Measurements from ENCODE around the gene PPFIA4.

PPFIA4 gene

DNA sequence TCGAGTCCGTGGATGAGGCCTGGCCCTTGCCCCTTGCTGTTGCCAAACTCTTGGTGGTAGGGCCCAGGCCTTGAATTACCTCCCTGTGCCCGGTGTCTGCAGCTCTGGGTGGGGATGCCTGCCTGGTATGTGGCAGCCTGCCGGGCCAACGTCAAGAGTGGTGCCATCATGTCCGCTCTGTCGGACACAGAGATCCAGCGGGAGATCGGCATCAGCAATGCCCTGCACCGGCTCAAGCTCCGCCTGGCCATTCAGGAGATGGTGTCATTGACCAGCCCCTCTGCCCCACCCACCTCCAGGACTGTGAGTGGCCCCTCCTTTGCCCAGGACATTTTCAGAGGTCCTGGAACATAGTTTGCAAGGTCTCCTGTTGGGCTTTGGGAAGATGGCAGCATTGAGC is 33.8 kb downstream of the PPFIA4 start:
- FAIRE-seq = no peak

DNA sequence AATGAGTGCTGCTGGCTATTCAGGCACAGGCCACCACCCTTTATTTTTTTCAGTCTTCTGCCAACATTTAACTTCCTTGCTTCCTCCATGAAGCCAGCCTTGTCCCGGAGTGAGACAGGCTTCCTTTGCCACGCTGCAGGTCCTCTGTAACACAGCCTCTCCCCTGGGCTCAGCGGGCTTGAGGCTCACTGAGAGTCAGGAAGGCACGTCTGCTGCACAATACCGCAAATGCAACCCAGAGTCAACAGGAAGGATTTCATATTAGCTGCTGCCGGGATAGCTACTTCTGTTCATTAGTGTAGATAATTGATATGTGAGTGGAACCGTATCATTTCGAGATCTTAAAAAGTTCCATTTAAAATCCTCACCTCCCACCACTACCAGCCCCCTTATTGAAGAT is 37.0 kb downstream of the PPFIA4 start:
- FAIRE-seq = no peak

DNA sequence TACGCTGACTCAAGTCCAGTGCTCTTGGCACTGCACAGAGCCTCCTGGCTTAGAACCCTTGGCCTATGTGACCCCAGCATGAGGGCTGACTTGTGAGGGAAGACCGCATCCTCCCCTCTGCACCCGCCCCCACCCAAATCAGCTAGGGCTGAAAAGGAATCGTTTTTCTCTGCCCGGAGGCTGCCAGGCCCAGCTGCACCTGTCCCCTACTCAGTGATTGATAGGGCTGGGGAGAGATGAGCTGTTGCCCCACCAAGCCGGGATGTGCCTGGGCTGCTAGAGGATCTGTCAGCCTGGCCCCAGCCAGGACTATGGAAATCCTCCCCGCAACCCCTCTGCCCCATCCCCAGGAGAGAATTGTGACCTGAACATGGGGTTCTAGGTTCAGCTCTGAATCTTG is 38.9 kb downstream of the PPFIA4 start:
- FAIRE-seq = no peak

DNA sequence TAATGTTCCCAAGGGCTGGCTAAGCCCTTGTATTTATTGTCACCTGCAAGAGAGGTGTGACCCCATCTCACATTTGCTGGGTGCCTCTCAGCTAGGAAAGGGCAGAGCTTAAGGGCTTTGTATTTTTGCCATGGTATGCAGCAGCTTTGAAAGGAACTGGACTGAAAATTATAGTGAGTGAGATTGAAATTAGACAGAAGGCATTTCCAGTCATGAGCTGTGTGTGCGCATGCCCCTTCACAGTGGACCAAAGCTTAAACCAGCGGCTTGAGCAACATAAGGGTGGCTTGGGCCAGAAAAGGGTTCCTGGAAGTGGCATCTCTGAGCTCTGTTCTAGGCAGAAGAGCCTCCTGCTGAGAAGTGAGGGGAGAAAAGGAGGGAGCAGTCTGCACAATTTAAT is 39.7 kb downstream of the PPFIA4 start:
- FAIRE-seq = no peak

DNA sequence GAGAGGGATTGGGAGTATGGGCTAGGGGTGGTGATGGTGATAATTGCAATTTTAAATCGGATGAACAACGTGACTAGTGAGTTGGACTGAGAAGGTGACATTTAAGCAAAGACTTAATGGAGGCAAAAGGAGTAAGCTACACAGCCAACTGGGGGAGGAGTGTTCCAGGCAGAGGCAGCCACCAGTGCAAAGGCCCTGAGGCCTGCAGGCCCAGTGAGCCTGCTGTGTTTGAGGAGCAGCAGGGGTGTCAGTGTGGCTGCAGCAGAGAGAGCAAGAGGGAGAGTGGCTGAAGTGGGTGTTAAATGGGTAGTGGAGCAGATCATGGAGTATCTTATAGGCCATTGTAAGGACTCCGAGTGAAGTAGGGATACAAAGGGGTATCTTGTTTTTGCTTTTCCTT is 40.7 kb downstream of the PPFIA4 start:
- FAIRE-seq = no peak

DNA sequence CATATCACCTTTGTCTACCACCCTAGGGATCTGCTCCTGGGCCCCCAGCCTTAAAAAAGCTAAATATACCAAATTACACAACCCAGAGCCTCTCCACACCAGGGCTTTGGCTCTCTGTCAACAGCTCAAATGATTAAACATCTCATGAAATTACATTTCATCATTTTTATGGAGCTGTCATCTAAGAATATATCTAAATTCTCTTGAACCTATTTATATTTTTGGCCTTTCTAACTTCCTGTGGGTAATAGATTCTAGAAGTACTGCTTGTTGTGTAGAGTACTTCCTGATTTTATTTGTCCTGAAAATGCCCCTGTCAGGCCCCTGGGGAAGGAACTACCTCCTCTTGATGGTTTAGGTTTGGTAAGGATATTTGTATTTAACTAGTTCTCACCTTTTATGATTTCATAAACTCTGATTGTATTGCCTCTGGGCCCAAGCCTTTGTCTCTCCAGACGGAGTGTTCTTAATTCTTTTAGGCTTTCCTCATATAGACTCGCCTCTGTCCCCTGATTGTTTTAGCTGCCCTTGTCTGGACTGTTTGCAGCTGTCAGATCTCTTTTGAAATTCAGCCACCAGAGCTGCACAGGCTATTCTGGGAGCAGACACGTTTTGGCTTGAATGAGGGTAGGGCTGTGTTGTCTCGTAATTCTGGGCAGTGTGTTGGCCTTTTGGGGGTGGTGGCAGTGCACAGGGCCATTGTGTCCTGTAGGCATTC is 42.9 kb downstream of the PPFIA4 start:
- no peak for FAIRE-seq

DNA sequence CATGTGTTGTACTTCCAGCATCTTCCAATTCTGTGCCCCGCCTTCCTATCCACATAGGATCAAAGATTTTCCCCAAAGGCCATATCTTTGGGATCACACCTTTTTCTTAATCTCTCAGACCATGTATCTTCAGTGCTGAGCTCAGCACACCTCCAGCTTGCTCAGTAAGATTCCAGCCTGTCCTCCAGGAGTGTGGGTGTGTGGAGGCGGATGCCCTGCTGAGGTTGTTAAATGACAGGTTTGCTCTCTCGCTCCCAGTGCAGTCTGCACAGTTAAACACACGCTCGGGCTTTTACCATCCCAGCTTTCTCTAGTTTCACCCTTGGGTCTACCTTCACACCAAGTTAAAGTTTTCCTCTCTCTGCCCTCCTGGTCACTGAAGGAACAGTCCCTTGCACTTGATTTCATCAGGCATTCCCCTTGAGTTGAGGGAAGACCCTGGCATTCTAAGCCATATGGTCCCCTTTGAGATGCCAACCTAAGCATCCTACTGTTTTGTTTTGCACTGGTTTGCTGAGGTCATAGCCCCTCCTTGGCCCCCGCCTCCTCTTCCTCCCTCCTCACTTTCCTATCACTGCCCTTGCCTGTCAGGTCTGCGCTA is 45.8 kb downstream of the PPFIA4 start:
- no peak for FAIRE-seq

DNA sequence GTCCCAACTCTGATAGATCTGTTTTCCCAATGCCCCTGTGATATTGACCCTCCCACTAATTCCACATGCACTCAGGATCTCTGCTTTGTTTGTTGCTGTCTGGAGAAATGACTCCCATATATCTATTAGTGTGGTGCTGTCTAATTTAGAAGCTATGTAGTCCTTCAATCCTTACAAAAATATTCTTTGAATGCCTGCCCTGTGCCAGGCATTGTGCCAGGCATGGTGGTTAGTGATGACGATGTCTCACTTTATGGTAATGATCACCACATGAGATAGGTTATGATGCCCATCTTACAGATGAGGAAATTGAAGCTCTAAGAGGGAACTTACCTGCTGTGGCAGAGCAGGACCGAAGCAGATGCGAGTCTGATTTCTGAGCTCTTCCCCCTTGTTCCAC is 46.6 kb downstream of the PPFIA4 start:
- no peak for FAIRE-seq

DNA sequence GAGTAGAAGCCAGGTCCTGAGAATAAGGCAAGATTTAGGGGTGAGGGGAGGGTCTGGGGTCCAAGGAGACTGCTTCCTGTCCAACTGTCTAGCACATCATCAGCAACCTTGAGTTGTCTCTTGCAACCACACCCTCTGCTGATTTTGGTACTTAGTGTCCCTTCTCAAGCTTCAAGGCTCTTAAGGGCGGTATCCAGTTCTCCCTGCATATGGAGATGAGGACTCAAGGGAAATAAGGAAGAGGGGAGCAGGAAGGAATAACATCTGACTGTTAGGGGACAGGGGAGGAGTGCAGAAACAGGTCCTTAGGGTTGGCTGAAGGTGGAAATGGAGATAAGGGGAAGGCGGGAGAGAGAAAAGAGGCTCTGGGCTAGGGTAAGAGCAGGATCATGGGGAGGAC is 47.2 kb downstream of the PPFIA4 start:
- no peak for FAIRE-seq

DNA sequence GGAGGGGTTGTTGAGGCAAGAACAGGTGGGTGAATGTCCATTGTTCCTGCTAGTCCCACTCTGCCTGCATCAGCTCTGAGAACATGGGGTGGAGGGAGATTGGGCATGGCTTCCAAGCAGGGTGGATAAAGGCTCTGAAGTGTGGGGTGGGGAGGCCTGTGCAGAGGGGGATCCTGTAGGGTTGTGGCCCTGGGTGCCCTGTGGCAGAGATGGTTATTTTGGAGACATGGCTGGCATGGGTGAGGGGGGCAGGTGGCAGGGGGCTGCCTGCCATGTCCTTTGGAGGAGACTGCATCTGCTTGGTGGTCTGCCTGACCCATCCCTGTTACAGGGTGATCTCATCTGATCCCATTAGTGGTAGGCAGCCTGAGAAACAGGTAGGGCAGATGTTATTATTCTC is 48.3 kb downstream of the PPFIA4 start:
- no peak for FAIRE-seq

DNA sequence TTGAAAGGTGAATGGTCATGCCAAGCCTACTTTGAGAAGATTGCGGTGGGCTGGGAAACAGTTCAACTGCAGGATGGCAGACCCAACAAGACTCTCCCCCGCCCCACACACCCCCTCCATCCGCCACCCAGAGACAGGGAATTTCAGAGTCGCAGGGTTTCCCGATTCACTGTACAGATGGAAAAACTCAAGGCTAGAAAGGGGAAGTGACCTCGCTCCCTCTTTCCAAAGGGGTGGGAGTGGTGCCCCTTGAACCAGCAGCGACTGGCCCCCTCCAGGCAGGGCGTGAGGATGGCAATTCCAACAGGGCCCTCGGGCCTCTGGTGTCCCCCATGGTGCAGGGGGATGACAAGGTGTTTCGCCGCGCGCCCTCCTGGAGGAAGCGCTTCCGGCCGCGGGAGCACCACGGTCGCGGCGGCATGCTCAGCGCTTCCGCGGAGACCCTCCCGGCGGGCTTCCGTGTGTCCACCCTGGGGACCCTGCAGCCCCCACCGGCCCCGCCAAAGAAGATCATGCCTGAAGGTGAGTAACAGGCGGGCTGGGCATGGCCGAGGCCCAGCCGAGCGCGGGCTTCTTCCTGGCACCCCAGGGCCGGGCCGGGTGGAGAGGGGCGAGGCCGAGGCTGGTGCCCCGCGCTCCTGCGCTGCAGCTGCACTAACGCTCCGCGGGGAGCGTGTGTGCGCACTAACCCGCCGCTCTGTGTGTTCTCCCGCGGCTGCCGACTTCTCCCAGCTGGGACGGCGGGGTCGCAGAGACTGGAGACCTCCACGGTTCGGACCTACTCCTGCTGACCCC is 49.1 kb downstream of the PPFIA4 start:
- FAIRE-seq = no peak

DNA sequence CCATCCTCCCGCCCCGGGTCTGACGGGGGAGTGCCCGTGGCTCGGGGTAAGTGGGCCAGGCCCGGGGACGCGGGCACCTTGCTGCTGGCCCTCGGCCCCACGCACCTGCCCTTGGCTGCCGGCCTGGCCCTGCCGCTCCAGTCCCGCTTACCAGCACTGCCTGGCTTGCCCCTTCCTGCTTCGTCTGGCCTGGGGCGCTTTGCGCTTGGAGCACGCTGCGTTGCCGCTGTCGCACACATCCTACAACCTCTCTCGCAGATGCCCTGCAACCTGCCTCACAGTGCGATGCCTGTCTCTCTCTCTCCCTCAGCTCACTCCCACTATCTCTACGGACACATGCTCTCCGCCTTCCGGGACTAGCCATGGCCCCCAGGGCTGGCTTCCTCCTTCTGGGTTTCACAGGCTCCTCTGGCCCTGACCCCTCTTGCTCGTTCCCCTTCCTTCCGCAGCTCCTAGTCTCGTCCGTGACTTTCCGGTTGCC is 49.8 kb downstream of the PPFIA4 start:
- FAIRE-seq = no peak

DNA sequence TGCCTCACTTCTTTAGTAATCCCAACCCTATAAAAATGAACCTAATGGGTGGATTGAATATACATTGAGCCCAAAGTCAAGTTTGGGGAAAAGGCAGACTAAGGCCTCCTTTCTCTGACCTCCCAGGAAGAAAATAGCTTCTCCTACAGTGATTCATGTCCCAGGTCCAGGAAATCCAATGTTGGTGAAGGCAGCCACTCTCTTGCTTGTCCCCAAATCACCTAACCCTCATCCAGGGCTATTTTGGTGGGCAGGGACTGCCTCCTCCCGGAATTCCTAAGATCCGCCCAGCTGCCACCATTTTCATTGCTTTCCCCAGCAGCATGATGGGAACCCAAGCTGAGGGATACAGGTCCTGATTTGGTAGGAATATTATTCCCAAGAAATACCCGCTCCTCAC is 51.1 kb downstream of the PPFIA4 start:
- FAIRE-seq = no peak

DNA sequence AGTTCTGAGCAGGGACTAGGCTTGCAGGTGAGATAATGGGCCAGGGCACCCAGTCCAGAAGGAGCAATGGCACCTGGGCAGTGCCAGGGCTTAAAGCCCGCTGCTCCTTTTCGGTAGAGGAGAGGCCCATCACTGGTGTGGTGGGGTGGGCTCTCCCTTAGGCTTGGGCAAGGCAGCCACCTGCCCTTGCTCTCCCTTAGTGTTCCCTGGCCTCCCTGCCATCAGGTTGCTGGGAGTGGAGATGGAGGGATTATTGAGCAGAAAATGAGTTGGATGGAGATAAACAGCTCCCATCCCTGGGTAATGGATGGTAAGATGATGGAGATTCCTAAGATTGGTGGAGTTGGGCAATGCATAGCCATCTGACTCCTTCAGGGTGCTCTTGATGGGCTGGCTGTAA is 51.7 kb downstream of the PPFIA4 start:
- FAIRE-seq = no peak

DNA sequence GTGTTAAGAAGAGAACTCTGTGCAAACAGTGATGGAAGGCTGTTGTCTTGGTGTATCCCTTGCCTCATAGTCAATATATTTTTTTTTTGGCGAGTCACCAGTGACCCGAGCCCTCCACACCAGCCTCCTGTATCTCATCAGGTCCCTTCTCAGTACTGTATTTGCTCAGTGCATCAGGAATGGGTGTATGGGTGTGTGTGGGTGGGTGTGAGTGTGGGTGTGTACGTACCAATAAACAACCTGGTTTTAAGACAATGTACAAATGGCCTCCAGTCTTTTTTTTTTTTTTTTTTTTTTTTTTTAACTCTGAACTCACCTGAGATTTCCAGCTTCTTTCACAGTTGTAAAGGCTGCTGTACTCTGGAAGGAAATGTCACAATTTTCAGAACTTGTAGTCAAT is 52.2 kb downstream of the PPFIA4 start:
- no peak for FAIRE-seq

DNA sequence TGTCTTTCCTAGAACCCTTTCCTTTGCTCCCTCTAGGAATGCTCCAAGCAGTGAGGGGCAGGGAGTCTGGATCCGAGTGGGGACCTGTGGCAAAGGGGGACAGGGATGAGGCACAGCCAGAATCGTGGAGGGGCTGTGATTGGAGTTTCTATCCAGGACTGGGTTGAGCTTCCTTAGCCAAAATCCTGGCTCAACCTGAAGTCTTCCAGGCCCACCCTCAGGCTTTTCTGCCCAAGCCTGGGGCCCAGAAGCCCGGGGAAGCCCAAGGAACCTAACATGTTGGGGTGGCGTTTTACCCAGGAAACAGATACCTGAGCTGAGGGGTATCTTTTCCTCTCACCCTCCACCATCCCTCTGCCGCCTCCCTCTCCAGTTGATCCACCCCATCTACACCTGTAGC is 54.2 kb downstream of the PPFIA4 start:
- no peak for FAIRE-seq

DNA sequence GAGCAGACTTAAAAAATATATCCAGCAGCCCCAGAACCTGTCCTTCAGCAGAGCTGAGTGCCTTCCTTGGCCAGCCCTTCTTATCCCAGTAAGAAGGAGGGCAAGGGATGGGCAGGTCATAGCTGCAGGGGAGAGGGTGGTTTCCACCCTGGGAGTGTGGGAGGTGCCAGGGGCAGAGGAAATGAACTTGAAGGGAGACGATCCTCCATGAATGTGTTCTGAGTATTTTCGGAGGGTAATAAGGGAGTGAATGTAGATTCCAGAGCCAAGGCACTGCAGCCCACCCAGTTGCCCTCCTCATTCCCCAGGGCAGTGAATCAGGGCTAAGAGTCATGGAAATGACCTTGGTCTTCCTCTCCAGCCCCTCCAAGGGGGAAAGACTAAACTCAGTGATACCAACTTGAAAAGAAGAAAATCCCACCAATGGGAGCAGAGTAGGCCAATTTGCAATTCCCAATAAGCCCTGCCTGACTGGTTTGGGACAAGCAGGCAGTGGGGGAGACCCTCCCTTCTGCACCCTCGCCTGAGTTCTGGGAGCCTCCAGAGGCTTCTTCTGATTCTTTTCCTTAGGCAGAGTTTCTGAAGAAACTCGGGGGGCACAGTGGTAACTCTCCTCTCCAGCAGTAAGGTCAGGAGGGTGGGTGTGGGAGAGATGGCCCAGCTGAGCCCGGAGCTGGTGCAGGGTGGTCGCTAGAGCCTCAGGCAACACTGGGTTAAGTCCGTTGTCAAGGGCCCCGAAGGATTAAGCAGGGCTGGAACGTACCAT is 55.4 kb downstream of the PPFIA4 start:
- no peak for FAIRE-seq

DNA sequence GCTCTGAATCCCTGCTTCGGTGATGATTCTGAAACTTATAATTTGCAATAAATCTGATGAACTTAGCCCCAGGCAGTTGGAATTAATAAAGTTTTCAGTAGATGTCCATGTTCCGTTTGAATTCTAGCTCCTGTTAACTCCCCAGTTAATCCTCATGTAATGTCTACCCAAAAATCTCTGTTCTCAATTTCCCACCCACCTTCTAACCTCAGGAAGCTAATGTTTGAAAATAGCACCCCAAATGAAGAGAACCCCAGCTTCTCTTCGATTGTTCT is 55.9 kb downstream of the PPFIA4 start:
- FAIRE-seq = no peak

DNA sequence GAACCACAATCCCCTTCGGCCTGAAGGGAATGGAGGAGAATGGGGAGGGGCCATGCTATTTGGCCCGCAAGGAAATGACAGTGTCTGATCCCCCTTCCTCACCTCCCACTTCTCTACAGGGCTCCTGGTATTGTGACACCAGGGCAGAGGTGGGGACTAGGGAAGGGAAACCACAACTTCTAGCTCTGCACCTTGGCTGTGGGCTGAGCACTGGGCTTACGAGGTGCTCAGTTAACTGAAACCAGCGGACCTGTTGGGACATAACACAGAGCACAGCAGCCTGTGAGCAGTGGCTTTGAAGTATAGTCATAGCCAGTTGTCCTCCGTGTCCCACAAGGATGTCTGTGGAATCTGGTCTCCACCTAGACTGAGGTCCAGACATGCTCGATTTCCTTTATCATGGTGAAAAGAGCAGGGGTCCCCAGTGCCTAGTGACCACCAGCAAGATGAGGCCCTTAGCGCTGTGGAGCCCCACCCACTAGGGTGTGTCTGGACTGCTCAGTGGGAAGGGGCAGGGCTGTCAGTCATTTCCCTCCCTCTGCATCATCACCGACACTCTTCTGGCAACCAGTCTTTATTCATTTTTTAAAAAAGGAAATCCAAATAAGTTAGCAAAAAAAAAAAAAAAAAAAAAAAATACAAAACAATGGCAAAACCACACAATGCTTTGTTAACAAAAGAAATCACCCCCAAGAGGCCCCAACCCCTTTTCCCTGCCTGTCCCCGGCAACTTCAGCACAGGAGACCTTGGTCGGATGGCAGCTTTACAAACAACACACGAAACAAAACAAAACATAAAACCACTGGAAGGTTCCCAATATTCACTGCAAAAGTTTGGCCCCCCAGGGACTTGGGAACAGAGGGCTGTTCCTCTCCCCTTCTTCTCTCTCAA is 56.5 kb downstream of the PPFIA4 start:
- FAIRE-seq = no peak

DNA sequence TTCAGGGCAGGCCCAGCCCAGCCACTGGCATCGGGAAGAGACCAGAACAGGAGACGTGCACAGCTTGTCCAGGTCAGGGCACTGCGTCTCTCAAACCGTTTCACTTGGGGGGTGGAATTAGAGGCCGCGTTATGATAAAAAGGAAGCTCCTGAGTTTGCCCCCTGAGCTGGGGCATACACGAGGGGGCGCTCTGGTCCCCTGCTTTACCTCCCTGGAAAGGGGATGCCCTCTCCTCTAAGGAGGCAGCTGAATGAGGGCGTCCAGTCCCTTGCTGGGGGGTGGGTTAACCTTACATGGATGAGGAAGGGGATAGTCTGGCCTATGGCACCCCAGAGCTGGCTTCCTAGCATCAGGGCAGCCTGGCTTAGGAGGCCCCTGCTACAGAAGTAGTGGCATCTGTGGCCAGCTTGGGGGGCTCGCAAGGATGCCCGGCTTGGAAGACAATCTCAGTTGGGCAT is 57.2 kb downstream of the PPFIA4 start:
- no peak for FAIRE-seq

DNA sequence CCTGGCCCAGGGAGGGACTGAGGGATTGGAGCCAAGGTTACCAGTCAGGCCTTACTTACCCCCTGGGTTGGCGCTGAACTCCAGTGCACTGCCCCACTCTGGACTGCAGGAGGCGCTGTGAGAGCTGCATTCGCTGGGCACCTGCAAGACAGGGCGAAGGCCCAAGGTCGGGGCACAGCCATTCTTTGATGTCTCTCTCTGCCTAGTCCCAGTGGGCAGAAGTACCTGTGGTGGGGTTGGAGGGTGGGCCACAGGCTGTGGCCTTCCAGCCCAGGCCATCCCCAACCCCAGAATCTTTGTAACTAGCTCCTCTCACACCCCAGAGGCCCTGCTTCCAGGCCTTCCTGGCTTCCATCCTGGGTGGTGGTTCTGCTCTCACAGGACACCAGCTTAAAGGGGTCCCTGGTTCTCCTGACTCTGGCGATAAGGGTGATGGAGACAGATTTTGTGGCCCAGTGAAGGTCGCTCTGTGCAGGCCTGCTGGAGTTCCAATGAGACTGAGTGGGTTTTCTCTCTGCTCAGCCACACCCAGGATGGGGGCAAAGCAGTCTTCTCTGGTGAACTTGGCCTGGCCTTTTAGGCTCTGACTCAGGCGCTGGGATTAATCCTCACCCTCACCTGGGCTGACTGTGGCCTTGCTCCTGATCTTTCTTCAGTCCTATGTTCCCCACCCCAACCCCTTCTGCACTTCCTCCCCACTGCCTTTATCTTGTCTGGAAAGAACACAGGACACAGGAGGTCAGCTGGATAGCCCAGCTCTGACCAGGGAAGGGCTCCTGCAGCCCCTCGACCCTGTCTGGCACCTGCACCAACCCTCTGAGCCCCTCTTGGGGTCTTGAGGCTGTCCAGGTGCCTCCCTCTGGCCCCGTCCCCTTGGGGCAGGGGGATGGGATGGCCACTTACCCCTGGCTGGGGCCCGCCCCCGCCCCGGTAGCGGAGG is 58.6 kb downstream of the PPFIA4 start:
- FAIRE-seq = no peak
